ENCODE measurements around the gene FERMT3.
A peak's percentile ranks its signal among the peaks of the same experiment; 100 is the strongest.
"Not testable (repeated sequence)": the region's sequence is repeated elsewhere in the genome, so short reads cannot be mapped to it uniquely, and the experiment has no call there.

The FERMT3 gene

GRCh38 chr11:64206457-64207255 lies at the start of gene FERMT3:
TSS of gene FERMT3 (plus strand) at chr11:64206721. CDS start at chr11:64207365, 644 bp downstream.
- Histone ChIP-seq H3K27me3 (ENCODE audit: control insufficient read depth, insufficient read depth, low read length) (no peaks in the 10 kb centered on the region), H3K4me3 (ENCODE audit: low read length) (peak within 1 kb of the TSS; percentile 77), H3K36me3 (ENCODE audit: control insufficient read depth, insufficient read depth, low read length) (peaks cover 12% of the 10 kb centered on the region), H3K9me3 (ENCODE audit: control insufficient read depth, low read length) (no peaks in the 10 kb centered on the region), H3K9ac (ENCODE audit: low read length) (peak within 1 kb of the TSS; percentile 84), H3K4me1 (ENCODE audit: control insufficient read depth, insufficient read depth, low read length) (peaks cover 45% of the 10 kb centered on the region)

DNA sequence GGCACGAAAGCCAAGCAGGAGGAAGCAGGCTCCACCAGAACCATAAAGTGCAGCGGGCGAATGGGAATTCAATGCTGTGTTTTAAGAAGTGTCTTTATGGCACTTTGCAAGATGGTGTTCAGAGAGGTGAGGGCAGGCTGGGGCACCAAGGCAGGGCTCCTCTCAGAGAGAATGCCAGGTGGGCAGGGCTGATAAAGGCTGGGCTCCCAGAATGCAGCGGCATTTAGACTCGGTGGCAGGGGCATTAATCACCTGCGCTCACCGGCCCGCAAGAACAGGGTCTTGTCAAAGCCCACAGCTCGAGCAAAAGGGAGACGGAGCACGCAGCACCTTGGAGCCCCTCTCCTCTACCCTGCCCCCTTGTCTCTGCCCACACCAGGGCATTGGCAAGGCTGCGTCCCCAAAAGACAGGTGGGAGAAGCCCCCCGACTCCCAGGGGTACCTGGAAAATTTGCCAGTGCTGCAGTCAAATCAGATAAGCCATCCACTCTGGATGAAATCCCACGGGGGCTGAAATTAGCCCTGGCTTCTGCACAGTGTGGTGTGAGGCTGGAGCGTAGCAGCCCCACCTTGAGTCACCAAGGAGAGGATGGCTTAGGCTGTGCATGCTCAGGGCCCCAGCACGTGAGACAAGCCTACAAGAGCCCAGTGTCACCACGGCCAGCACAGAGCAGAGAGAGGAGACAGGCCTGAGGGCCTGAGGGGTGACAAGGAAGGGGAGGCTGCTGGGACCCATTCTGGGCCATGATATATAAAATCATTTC lies 48.7 kb upstream of the FERMT3 start:
- H3K27me3 ChIP-seq (ENCODE audit: control insufficient read depth, insufficient read depth, low read length) = no peaks in the 10 kb centered on the region
- H3K9me3 ChIP-seq (ENCODE audit: control insufficient read depth, low read length) = no peaks in the 10 kb centered on the region
- H3K36me3 ChIP-seq (ENCODE audit: control insufficient read depth, insufficient read depth, low read length) = no peaks in the 10 kb centered on the region
- no peak overlapping the region for H3K9ac ChIP-seq (ENCODE audit: low read length)
- peaks cover 5% of the 10 kb centered on the region for H3K4me1 ChIP-seq (ENCODE audit: control insufficient read depth, insufficient read depth, low read length)
- H3K4me3 ChIP-seq (ENCODE audit: low read length) = no peak overlapping the region

- Histone ChIP-seq H3K9ac (ENCODE audit: low read length) (no peak overlapping the region), H3K36me3 (ENCODE audit: control insufficient read depth, insufficient read depth, low read length) (no peaks in the 10 kb centered on the region), H3K27me3 (ENCODE audit: control insufficient read depth, insufficient read depth, low read length) (no peaks in the 10 kb centered on the region), H3K9me3 (ENCODE audit: control insufficient read depth, low read length) (no peaks in the 10 kb centered on the region), H3K4me3 (ENCODE audit: low read length) (no peak overlapping the region), H3K4me1 (ENCODE audit: control insufficient read depth, insufficient read depth, low read length) (peaks cover 11% of the 10 kb centered on the region)
Measured at GRCh38 chr11:64161037-64161436, 45.5 kb upstream of the FERMT3 start.

- H3K9me3 ChIP-seq (ENCODE audit: control insufficient read depth, low read length); H3K4me3 ChIP-seq (ENCODE audit: low read length); H3K36me3 ChIP-seq (ENCODE audit: control insufficient read depth, insufficient read depth, low read length); H3K27me3 ChIP-seq (ENCODE audit: control insufficient read depth, insufficient read depth, low read length); H3K9ac ChIP-seq (ENCODE audit: low read length): not testable (repeated sequence)
- H3K4me1 ChIP-seq (ENCODE audit: control insufficient read depth, insufficient read depth, low read length) = peaks cover 16% of the 10 kb centered on the region
Measured at GRCh38 chr11:64162769-64163168, 43.8 kb upstream of the FERMT3 start.

- Histone ChIP-seq H3K27me3 (ENCODE audit: control insufficient read depth, insufficient read depth, low read length) (no peaks in the 10 kb centered on the region), H3K4me1 (ENCODE audit: control insufficient read depth, insufficient read depth, low read length) (peaks cover 16% of the 10 kb centered on the region), H3K36me3 (ENCODE audit: control insufficient read depth, insufficient read depth, low read length) (no peaks in the 10 kb centered on the region), H3K9ac (ENCODE audit: low read length) (no peak overlapping the region), H3K4me3 (ENCODE audit: low read length) (no peak overlapping the region), H3K9me3 (ENCODE audit: control insufficient read depth, low read length) (no peaks in the 10 kb centered on the region)
Measured at GRCh38 chr11:64163951-64164350, 42.6 kb upstream of the FERMT3 start.

- H3K9ac ChIP-seq (ENCODE audit: low read length) = peak overlapping the region; percentile 25
Measured at GRCh38 chr11:64164392-64165312, 41.9 kb upstream of the FERMT3 start.

DNA sequence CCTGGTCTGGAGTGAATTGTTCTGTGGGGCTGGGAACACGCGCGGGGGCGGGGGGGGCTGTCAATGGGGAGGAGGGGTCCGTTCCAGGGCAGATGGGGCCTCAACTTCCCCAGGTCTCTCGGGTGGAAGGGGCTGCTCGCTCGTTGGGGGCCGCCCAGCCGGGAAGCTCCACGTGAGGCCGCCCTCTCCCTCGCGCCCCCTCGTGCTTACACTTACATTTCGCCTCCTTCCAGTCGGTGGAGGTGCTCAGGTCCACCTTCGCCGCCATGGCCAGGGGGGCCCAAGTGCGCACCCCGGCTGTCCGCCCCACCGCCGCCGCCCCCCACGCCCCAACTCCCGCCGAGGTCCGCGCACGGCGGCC lies 41.1 kb upstream of the FERMT3 start:
- H3K4me1 ChIP-seq (ENCODE audit: control insufficient read depth, insufficient read depth, low read length) = peaks cover 16% of the 10 kb centered on the region
- no peaks in the 10 kb centered on the region for H3K27me3 ChIP-seq (ENCODE audit: control insufficient read depth, insufficient read depth, low read length)
- no peaks in the 10 kb centered on the region for H3K9me3 ChIP-seq (ENCODE audit: control insufficient read depth, low read length)
- peak overlapping the region; percentile 47 for H3K4me3 ChIP-seq (ENCODE audit: low read length)
- peak overlapping the region; percentile 25 for H3K9ac ChIP-seq (ENCODE audit: low read length)
- H3K36me3 ChIP-seq (ENCODE audit: control insufficient read depth, insufficient read depth, low read length) = no peaks in the 10 kb centered on the region

More at GRCh38 chr11:64164392-64165312, 41.9 kb upstream of the FERMT3 start:
- H3K27me3 ChIP-seq (ENCODE audit: control insufficient read depth, insufficient read depth, low read length) = no peaks in the 10 kb centered on the region
- peaks cover 16% of the 10 kb centered on the region for H3K4me1 ChIP-seq (ENCODE audit: control insufficient read depth, insufficient read depth, low read length)
- H3K36me3 ChIP-seq (ENCODE audit: control insufficient read depth, insufficient read depth, low read length) = no peaks in the 10 kb centered on the region
- no peaks in the 10 kb centered on the region for H3K9me3 ChIP-seq (ENCODE audit: control insufficient read depth, low read length)
- H3K4me3 ChIP-seq (ENCODE audit: low read length) = peak overlapping the region; percentile 47

DNA sequence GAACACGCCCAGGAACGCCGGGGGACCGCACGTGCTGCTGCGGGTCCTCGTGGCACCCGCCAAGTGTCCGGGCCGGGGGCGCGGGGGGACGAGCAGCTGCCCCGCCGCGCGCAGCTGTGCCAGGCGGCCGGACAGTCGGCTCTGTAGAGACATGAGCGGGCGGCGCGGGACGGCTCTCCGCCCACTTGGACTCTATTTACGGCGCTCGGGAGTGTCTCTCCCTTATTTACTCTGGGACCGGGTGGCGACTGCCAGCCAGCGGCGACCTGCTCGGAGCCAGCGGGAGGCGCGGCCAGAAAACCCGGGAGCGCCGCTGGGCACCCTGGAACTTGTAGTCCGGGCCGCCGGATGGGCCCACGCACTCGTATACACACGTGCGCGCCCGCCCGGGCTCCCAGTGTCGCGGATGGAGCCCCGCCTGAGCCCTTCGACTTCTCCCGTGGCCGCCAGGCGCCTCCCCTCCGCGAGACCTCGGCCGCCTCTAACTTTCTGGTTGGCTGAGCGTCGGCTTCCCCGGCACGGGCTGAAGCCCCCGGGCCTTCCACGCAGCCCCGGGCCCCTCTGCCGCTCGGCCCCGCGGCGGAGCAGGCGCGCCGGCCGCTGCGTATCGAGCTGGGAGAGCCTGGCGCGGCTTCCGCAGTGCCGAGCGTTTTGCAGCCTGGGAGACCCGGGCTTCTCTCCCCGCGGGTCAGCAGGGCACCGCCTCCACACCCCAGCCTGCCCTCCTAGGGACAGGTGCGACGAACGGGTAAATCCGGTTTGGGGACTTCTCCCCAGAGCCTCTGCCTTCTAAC lies 40.5 kb upstream of the FERMT3 start, which contains the start of gene MACROD1:
Gene MACROD1 (minus strand): TSS at position 272 of the 794 bp plus-strand sequence. CDS start 119 bp downstream, at position 153.
- H3K9ac ChIP-seq (ENCODE audit: low read length) = peak within 1 kb of the TSS; percentile 25
- H3K27me3 ChIP-seq (ENCODE audit: control insufficient read depth, insufficient read depth, low read length) = no peaks in the 10 kb centered on the region
- no peaks in the 10 kb centered on the region for H3K36me3 ChIP-seq (ENCODE audit: control insufficient read depth, insufficient read depth, low read length)
- H3K4me1 ChIP-seq (ENCODE audit: control insufficient read depth, insufficient read depth, low read length) = peaks cover 16% of the 10 kb centered on the region
- peak within 1 kb of the TSS; percentile 60 for H3K4me3 ChIP-seq (ENCODE audit: low read length)
- no peaks in the 10 kb centered on the region for H3K9me3 ChIP-seq (ENCODE audit: control insufficient read depth, low read length)

DNA sequence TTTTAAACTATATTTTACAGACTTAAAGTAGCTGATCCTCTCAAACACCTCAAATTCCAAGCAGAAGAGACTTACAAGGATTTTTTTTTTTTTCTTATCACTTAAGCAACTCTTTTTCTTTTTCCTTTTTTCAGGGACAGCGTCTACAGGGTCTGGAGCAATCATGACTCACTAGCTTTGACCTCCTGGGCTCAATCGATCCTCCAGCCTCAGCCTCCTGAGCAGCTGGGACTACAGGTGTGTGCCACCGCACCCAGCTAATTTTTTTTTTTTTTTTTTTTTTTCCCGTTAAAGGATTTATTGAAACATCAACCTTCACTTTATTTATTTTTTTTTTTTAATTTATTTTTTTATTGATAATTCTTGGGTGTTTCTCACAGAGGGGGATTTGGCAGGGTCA lies 36.1 kb upstream of the FERMT3 start:
- Histone ChIP-seq H3K36me3 (ENCODE audit: control insufficient read depth, insufficient read depth, low read length) (no peaks in the 10 kb centered on the region), H3K9ac (ENCODE audit: low read length) (no peak overlapping the region), H3K27me3 (ENCODE audit: control insufficient read depth, insufficient read depth, low read length) (no peaks in the 10 kb centered on the region), H3K9me3 (ENCODE audit: control insufficient read depth, low read length) (no peaks in the 10 kb centered on the region), H3K4me1 (ENCODE audit: control insufficient read depth, insufficient read depth, low read length) (peaks cover 5% of the 10 kb centered on the region), H3K4me3 (ENCODE audit: low read length) (no peak overlapping the region)

DNA sequence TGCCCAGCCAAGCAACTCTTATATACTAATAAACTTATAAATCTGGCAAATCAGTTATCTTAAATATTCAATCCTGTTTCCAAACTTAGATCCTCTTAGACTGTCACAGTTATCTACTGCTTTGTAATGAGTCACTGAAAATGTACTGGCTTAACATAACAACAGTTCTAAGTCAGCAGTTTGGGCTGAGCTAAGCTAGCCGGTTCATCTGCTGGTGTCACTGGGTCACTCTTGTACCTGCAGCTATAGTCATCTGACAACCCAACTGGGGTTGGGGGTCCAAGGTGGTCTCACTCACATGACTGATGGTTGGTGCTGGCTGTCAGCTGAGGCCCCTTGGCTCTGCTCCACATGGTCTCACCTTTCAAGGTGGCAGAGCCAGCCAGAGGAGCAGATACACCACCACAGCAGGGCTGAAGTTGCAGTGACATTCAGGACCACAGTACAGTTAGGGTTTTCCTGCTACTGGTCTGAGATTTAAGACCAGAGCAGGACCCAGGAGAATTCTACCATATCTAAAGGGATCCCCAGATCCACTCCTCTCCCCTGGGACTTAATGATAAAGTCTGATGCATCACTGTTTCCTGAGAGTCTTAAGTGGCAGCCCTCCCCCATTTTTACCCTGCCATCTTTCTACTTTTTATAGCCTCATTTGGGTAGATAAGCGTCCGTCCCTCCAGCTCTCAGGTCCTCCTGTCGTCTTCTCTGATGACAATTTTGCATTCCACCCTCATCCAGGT lies 32.7 kb upstream of the FERMT3 start:
- Histone ChIP-seq H3K9ac (ENCODE audit: low read length) (no peak overlapping the region), H3K9me3 (ENCODE audit: control insufficient read depth, low read length) (no peaks in the 10 kb centered on the region), H3K4me1 (ENCODE audit: control insufficient read depth, insufficient read depth, low read length) (no peaks in the 10 kb centered on the region), H3K27me3 (ENCODE audit: control insufficient read depth, insufficient read depth, low read length) (no peaks in the 10 kb centered on the region), H3K36me3 (ENCODE audit: control insufficient read depth, insufficient read depth, low read length) (no peaks in the 10 kb centered on the region), H3K4me3 (ENCODE audit: low read length) (no peak overlapping the region)

Measured in mucosa of stomach (tissue), 1 donor.